Measurements from ENCODE around the gene SLC39A5. TPM values are rescaled to one million over a fixed set of nuclear protein-coding genes. Genes with fewer than 3 reads are reported as not detected.

Gene SLC39A5
- total and polyA plus RNA-seq, 8 donors, result 108 to 615 (median 263) TPM

- Histone ChIP-seq H3K4me1 (no peaks in the 10 kb centered on the region), H3K36me3 (peaks cover 4 to 23% (median 7%) of the 10 kb centered on the region in 3 donors), H3K27me3 (no peaks in the 10 kb centered on the region), H3K27ac (no peak overlapping the region), H3K4me3 (no peak overlapping the region), H3K9me3 (no peaks in the 10 kb centered on the region)
- WGBS, 2 donors, result 51 to 60% methylated on average over 2 of the region's 2 CpGs
- ATAC-seq, result no peak
- no peak for DNase-seq
- FAIRE-seq, result no peak
- no peak for TF ChIP-seq CTCF (IDR thresholded peaks at IDR 0.05)
- intact Hi-C loops (cut with DNase I), result no loop called here
Observed at GRCh38 chr12:56202838-56203237, 27.0 kb upstream of the SLC39A5 start.

- intact Hi-C loops (cut with DNase I), result no loop called here
- H3K27ac ChIP-seq, result no peak overlapping the region
- FAIRE-seq, result no peak
- no peaks in the 10 kb centered on the region for H3K9me3 ChIP-seq
- no peaks in the 10 kb centered on the region for H3K27me3 ChIP-seq
- peaks cover 6 to 28% (median 12%) of the 10 kb centered on the region in 3 donors for H3K36me3 ChIP-seq
- no peak for TF ChIP-seq CTCF (IDR thresholded peaks at IDR 0.05)
- no peak for DNase-seq
- no peaks in the 10 kb centered on the region for H3K4me1 ChIP-seq
- H3K4me3 ChIP-seq, result no peak overlapping the region
- ATAC-seq, result no peak
Observed at GRCh38 chr12:56204275-56204674, 25.6 kb upstream of the SLC39A5 start.

GRCh38 chr12:56205445-56205844 is 24.4 kb upstream of the SLC39A5 start:
- H3K4me3 ChIP-seq, result no peak overlapping the region
- H3K4me1 ChIP-seq, result no peaks in the 10 kb centered on the region
- TF ChIP-seq CTCF (IDR thresholded peaks at IDR 0.05), result no peak
- H3K27ac ChIP-seq, result no peak overlapping the region
- peaks cover 6 to 38% (median 16%) of the 10 kb centered on the region in 3 donors for H3K36me3 ChIP-seq
- ATAC-seq (no peak), FAIRE-seq (no peak), DNase-seq (no peak)
- H3K27me3 ChIP-seq, result no peaks in the 10 kb centered on the region
- intact Hi-C loops (cut with DNase I), result no loop called here
- H3K9me3 ChIP-seq, result no peaks in the 10 kb centered on the region

- Histone ChIP-seq H3K36me3 (peaks cover 6 to 49% (median 16%) of the 10 kb centered on the region in 3 donors), H3K27ac (no peak overlapping the region), H3K27me3 (no peaks in the 10 kb centered on the region), H3K4me3 (no peak overlapping the region), H3K4me1 (no peaks in the 10 kb centered on the region), H3K9me3 (no peaks in the 10 kb centered on the region)
- peak; percentile 62 to 93 (median 82) for ATAC-seq
- intact Hi-C loops (cut with DNase I), result no loop called here
- no peak for FAIRE-seq
- peak in 3 of 4 donors; percentile 10 to 29 (median 16) for TF ChIP-seq CTCF (IDR thresholded peaks at IDR 0.05)
- 57 to 62% methylated on average over 14 of the region's 14 CpGs for WGBS, 2 donors
- DNase-seq, result peak in 4 of 6 donors; percentile 39 to 59 (median 44)
Observed at GRCh38 chr12:56206452-56207166, 23.2 kb upstream of the SLC39A5 start.

GRCh38 chr12:56208006-56208405 is 21.8 kb upstream of the SLC39A5 start:
- intact Hi-C loops (cut with DNase I), result no loop called here
- FAIRE-seq (no peak), DNase-seq (no peak), ATAC-seq (peak in 2 of 4 donors; percentile 45 to 60)
- H3K27me3 ChIP-seq, result no peaks in the 10 kb centered on the region
- H3K27ac ChIP-seq, result no peak overlapping the region
- H3K4me1 ChIP-seq, result no peaks in the 10 kb centered on the region
- no peak overlapping the region for H3K4me3 ChIP-seq
- H3K9me3 ChIP-seq, result no peaks in the 10 kb centered on the region
- TF ChIP-seq CTCF (IDR thresholded peaks at IDR 0.05), result no peak
- 89 to 95% methylated on average over 6 of the region's 6 CpGs for WGBS, 2 donors
- peaks cover 6 to 63% (median 26%) of the 10 kb centered on the region in 3 donors for H3K36me3 ChIP-seq
